HEK293 (cell line): ENCODE measurements around the gene DDX17.

Source experiments
- CTCF ChIA-PET: fragments of 350-600 bp; formaldehyde crosslinking; extraction: SDS; loops from one replicate; lab custom pipeline; 2021; ENCODE audit warnings: antibody characterized with exemption; lab: Yijun Ruan, JAX
- POLR2A ChIA-PET: fragments of 300-600 bp; formaldehyde crosslinking; extraction: SDS; loops from one replicate; lab custom pipeline; 2020; ENCODE audit warnings: antibody characterized with exemption, inconsistent platforms; lab: Yijun Ruan, JAX
- H3K27ac ChIP-seq: fragments of 200-500 bp; sonication (Bioruptor generic); 2 replicates; pipeline ENCODE4 v1.5.1; 2014; ENCODE audit warnings: low read depth, low read length, control low read depth, inconsistent platforms; ENCODE audit errors: extremely low read depth
- H3K36me3 ChIP-seq, 2 experiments: fragments of 200-500 bp in 1 of 2; sonication (Bioruptor generic) in 1 of 2; 1 replicate in 1 of 2; 2 replicates in 1 of 2; pipeline ENCODE4 v1.5.1; 2014 to 2017; ENCODE audit warnings: inconsistent platforms in 2 of 2, low read length in 2 of 2; ENCODE audit not compliant: control insufficient read depth in 2 of 2, insufficient read depth in 1 of 2
- H3K4me1 ChIP-seq: fragments of 200-500 bp; sonication (Bioruptor generic); 2 replicates; pipeline ENCODE4 v1.5.1; 2014; ENCODE audit warnings: mild to moderate bottlenecking, low read length, inconsistent platforms; ENCODE audit not compliant: control insufficient read depth, insufficient read depth
- H3K4me3 ChIP-seq: 2 replicates; pipeline ENCODE4 v1.5.1; 2011; ENCODE audit warnings: low read depth, mild to moderate bottlenecking, control low read depth, low read length, moderate library complexity
- H3K9me3 ChIP-seq: fragments of 200-500 bp; sonication (Bioruptor generic); 2 replicates; pipeline ENCODE4 v1.5.1; 2014; ENCODE audit warnings: low read depth, low read length, inconsistent platforms; ENCODE audit not compliant: control insufficient read depth, insufficient read depth
- GLIS1 ChIP-seq: fragments of 450-650 bp; formaldehyde crosslinking; IDR thresholded peaks from 2 replicates; pipeline ENCODE4 v1.5.1; 2016; ENCODE audit warnings: missing biosample characterization, missing genetic modification characterization
- GLIS2 ChIP-seq: fragments of 450-650 bp; formaldehyde crosslinking; IDR thresholded peaks from 2 replicates; pipeline ENCODE4 v1.5.1; 2016; ENCODE audit warnings: missing biosample characterization, missing genetic modification characterization
- HOXC10 ChIP-seq: sonication (generic); formaldehyde crosslinking; IDR thresholded peaks from 2 replicates; pipeline ENCODE4 v1.8.1; 2023; ENCODE audit warnings: mild to moderate bottlenecking, missing genetic modification reagents
- KLF16 ChIP-seq: fragments of 450-650 bp; formaldehyde crosslinking; IDR thresholded peaks from 2 replicates; pipeline ENCODE4 v1.5.1; 2017; ENCODE audit warnings: missing biosample characterization, missing genetic modification characterization
- ZNF341 ChIP-seq: fragments of 450-650 bp; formaldehyde crosslinking; IDR thresholded peaks from 2 replicates; pipeline ENCODE4; 2016; ENCODE audit warnings: low read depth, missing biosample characterization, missing genetic modification characterization
- TF ChIP-seq, protein P1 (sequence below): fragments of 450-650 bp; formaldehyde crosslinking; IDR thresholded peaks from 2 replicates; pipeline ENCODE4 v1.5.1; 2017; ENCODE audit warnings: missing biosample characterization, mild to moderate bottlenecking, missing genetic modification characterization, moderate library complexity
- TF ChIP-seq, protein P2 (sequence below): fragments of 450-650 bp; formaldehyde crosslinking; optimal IDR thresholded peaks from 2 replicates; pipeline ENCODE3; 2016; ENCODE audit warnings: missing biosample characterization, mild to moderate bottlenecking, missing genetic modification characterization
- TF ChIP-seq, protein P3 (sequence below): fragments of 450-650 bp; formaldehyde crosslinking; IDR thresholded peaks from 2 replicates; pipeline ENCODE4 v1.5.1; 2016; ENCODE audit warnings: missing biosample characterization, missing genetic modification characterization
- TF ChIP-seq, protein P4 (sequence below): fragments of 450-650 bp; formaldehyde crosslinking; IDR thresholded peaks from 2 replicates; pipeline ENCODE4; 2016; ENCODE audit warnings: missing biosample characterization, missing genetic modification characterization
- TF ChIP-seq, protein P5 (sequence below): fragments of 450-650 bp; formaldehyde crosslinking; IDR thresholded peaks from 2 replicates; pipeline ENCODE4 v1.5.1; 2017; ENCODE audit warnings: missing biosample characterization, missing genetic modification characterization

Gene DDX17

DNA sequence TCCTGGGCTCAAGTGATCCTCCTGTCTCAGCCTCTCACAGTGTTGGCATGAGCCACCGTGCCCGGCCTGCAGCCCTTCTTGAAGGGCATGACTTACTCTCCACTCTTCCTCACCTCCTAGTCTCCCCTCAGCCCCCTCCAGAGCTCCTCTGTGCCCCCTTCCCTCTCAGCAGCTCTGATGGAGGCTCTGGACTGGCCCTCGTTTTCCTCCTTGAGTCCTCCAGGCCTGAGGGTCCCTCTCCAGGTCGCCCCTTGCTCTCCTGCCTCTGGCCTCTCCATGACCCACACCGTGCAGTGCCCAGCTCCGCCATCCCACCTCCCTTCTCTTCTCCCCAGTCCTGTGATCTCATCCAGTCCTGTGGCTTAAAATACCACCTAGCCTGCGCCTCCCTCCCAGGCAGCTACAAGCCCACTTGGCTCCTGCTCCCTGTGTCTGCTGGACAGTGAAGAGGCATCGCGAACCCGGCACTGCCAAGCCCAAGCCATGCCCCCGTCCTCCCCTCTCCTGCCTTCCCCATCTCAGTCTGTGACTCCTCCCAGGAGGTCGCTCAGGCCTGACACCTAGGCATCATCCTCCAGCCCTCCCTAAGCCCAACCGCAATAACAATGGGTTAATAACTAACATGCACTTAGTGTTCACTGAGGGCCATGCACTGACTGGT lies 63.0 kb downstream of the DDX17 start:
- Histone ChIP-seq H3K36me3 (no peaks in the 10 kb centered on the region), H3K9me3 (no peaks in the 10 kb centered on the region), H3K4me1 (no peaks in the 10 kb centered on the region), H3K4me3 (no peak overlapping the region), H3K27ac (no peak overlapping the region)
- CTCF ChIA-PET, result no interaction called here
- POLR2A ChIA-PET, result interaction anchor here (1.7 kb wide), 1 partner anchor 9 kb away, joined by 3 read pairs; no protein-coding TSS in a partner anchor
- TF ChIP-seq KLF16 (tag by site-specific recombination), result no peak
- TF ChIP-seq GLIS1, result peak; percentile 21; the same call in 1 of the 2 replicates
- TF ChIP-seq, protein P1, sequence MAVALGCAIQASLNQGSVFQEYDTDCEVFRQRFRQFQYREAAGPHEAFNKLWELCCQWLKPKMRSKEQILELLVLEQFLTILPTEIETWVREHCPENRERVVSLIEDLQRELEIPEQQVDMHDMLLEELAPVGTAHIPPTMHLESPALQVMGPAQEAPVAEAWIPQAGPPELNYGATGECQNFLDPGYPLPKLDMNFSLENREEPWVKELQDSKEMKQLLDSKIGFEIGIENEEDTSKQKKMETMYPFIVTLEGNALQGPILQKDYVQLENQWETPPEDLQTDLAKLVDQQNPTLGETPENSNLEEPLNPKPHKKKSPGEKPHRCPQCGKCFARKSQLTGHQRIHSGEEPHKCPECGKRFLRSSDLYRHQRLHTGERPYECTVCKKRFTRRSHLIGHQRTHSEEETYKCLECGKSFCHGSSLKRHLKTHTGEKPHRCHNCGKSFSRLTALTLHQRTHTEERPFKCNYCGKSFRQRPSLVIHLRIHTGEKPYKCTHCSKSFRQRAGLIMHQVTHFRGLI, result peak; percentile 89
- TF ChIP-seq, protein P2, sequence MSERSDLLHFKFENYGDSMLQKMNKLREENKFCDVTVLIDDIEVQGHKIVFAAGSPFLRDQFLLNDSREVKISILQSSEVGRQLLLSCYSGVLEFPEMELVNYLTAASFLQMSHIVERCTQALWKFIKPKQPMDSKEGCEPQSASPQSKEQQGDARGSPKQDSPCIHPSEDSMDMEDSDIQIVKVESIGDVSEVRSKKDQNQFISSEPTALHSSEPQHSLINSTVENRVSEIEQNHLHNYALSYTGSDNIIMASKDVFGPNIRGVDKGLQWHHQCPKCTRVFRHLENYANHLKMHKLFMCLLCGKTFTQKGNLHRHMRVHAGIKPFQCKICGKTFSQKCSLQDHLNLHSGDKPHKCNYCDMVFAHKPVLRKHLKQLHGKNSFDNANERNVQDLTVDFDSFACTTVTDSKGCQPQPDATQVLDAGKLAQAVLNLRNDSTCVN, result peak; percentile 9
- TF ChIP-seq GLIS2 (tag by site-specific recombination), result peak; percentile 18; the same call in 1 of the 2 replicates

DNA sequence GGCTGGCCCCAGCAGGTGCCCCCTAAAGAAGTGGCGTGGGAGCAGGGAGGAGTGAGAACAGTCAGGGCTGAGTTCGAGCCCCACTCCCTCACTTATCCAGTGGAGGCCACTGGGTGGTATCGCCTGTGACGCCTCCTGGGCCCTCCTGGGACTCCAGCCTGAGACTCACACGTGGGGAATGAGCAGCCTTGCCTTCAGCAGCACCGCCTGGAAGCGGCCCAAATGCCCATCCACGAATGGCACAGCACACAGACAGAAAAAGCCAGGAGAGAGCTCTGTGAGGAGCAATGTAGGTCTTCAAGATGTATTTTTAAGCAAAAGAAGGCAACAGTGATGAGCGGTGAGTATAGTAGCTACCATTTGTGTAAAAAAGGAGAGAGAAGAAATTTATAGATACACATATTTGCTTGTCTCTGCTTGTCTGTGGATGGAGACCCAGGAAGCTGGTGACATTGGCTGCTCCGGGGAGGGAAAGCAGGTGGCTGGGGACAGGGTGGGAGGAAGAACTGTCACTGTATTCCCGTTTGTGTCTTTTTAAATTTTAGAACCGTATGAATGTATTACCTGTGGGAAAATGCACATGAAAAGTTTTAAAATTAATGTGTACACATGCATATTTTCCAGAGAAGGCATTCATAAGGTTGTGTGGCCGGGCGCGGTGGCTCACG lies 64.4 kb downstream of the DDX17 start:
- ChIA-PET CTCF (interaction anchor here (1.4 kb wide), 1 partner anchor 11 kb away, joined by 5 read pairs; no protein-coding TSS in a partner anchor), POLR2A (interaction anchor here (0.5 kb wide), 1 partner anchor 44 kb away, joined by 3 read pairs; no protein-coding TSS in a partner anchor)
- Histone ChIP-seq H3K36me3 (no peaks in the 10 kb centered on the region), H3K4me1 (no peaks in the 10 kb centered on the region), H3K9me3 (no peaks in the 10 kb centered on the region), H3K4me3 (no peak overlapping the region), H3K27ac (no peak overlapping the region)
- TF ChIP-seq GLIS1, result peak; percentile 48
- TF ChIP-seq, protein P3, sequence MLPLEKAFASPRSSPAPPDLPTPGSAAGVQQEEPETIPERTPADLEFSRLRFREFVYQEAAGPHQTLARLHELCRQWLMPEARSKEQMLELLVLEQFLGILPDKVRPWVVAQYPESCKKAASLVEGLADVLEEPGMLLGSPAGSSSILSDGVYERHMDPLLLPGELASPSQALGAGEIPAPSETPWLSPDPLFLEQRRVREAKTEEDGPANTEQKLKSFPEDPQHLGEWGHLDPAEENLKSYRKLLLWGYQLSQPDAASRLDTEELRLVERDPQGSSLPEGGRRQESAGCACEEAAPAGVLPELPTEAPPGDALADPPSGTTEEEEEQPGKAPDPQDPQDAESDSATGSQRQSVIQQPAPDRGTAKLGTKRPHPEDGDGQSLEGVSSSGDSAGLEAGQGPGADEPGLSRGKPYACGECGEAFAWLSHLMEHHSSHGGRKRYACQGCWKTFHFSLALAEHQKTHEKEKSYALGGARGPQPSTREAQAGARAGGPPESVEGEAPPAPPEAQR (tag by site-specific recombination), result no peak

DNA sequence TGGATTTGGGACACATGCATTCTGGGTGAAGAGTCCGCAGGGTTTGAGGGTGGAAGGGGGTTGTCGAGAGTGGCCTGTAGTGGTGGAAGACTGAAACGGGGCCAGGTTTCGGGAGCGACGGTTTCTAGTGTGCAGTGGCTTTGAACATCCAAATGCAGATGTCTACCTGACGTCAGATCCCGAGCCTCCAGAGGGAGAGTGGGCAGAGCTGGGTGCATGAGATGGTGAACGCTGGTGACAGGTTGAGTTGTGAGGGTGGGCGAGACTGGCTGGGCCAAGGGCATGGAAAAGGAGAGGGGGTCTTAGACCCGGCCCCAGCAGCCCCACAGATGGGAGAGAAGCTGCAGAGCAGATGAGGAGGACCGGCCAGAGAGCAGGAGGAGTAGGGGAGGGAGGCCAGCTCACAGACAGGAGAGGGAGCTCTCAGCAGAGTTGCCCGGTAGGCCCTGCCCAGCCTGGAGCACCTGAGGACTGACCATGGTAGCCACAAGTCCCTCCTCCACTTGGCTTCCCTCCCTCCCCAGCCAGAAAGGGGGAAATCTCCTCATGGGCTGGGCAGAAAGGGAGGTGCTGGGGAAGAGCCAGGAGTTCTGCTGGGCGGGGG lies 65.3 kb downstream of the DDX17 start:
- Histone ChIP-seq H3K36me3 (no peaks in the 10 kb centered on the region), H3K9me3 (no peaks in the 10 kb centered on the region), H3K4me1 (no peaks in the 10 kb centered on the region), H3K4me3 (no peak overlapping the region), H3K27ac (no peak overlapping the region)
- ChIA-PET CTCF (interaction anchor here (0.7 to 1.4 kb wide), 2 partner anchors 10 to 736 kb away, joined by 3 to 5 read pairs; no protein-coding TSS in a partner anchor), POLR2A (no interaction called here)
- TF ChIP-seq ZNF341 (tag by site-specific recombination) (peak; percentile 88), HOXC10 (CRISPR knock-in tag) (no peak)
- TF ChIP-seq, protein P4, sequence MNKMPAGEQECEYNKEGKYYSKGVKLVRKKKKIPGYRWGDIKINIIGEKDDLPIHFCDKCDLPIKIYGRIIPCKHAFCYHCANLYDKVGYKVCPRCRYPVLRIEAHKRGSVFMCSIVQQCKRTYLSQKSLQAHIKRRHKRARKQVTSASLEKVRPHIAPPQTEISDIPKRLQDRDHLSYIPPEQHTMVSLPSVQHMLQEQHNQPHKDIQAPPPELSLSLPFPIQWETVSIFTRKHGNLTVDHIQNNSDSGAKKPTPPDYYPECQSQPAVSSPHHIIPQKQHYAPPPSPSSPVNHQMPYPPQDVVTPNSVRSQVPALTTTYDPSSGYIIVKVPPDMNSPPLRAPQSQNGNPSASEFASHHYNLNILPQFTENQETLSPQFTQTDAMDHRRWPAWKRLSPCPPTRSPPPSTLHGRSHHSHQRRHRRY (tag by site-specific recombination), result no peak
- TF ChIP-seq, protein P5, sequence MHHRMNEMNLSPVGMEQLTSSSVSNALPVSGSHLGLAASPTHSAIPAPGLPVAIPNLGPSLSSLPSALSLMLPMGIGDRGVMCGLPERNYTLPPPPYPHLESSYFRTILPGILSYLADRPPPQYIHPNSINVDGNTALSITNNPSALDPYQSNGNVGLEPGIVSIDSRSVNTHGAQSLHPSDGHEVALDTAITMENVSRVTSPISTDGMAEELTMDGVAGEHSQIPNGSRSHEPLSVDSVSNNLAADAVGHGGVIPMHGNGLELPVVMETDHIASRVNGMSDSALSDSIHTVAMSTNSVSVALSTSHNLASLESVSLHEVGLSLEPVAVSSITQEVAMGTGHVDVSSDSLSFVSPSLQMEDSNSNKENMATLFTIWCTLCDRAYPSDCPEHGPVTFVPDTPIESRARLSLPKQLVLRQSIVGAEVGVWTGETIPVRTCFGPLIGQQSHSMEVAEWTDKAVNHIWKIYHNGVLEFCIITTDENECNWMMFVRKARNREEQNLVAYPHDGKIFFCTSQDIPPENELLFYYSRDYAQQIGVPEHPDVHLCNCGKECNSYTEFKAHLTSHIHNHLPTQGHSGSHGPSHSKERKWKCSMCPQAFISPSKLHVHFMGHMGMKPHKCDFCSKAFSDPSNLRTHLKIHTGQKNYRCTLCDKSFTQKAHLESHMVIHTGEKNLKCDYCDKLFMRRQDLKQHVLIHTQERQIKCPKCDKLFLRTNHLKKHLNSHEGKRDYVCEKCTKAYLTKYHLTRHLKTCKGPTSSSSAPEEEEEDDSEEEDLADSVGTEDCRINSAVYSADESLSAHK (tag by site-specific recombination), result peak; percentile 79
